HepG2 (cell line): ENCODE measurements around the gene PRKN. TPM values are rescaled to one million over a fixed set of nuclear protein-coding genes. Genes with fewer than 3 reads are reported as not detected.

Experiments used
- E2F1 ChIP-seq: sonication (generic); formaldehyde crosslinking; IDR thresholded peaks from 2 replicates; pipeline ENCODE4 v1.5.0; 2020; ENCODE audit warnings: missing genetic modification reagents
- FLYWCH1 ChIP-seq: sonication (generic); formaldehyde crosslinking; IDR thresholded peaks from 2 replicates; pipeline ENCODE4 v1.8.1; 2023; ENCODE audit warnings: mild to moderate bottlenecking, missing genetic modification reagents
- ZBTB43 ChIP-seq: sonication (generic); formaldehyde crosslinking; conservative IDR thresholded peaks from 2 replicates; pipeline ENCODE4 v1.4.0; 2020; ENCODE audit warnings: missing genetic modification reagents
- ZIK1 ChIP-seq: sonication (generic); formaldehyde crosslinking; IDR thresholded peaks from 2 replicates; pipeline ENCODE4 v1.5.0; 2020; ENCODE audit warnings: mild to moderate bottlenecking, low read depth, missing genetic modification reagents, borderline replicate concordance
- ZUFSP ChIP-seq: sonication (generic); formaldehyde crosslinking; IDR thresholded peaks from 2 replicates; pipeline ENCODE4 v1.9.0; 2021; ENCODE audit warnings: missing genetic modification reagents, mild to moderate bottlenecking, borderline replicate concordance
- polyA plus RNA-seq, 8 experiments: library from polyadenylated mRNA; depleted of rRNA in 3 of 8; stranded (reverse) in 7 of 8; unstranded in 1 of 8; fragments of >200 nt; fragmentation: Illumina TruSeq in 4 of 8; extraction: Trizol in 4 of 8; gene quantifications; 2 replicates each; pipeline versions ENCODE4 v1.2.1 to v1.2.3, GENCODE V29; 2011 to 2016; ENCODE audit warnings: low read depth in 4 of 8, missing spikeins in 1 of 8, mixed read lengths in 1 of 8; ENCODE audit not compliant: insufficient read depth in 1 of 8
- total RNA-seq, 5 experiments: library from RNA; depleted of rRNA; stranded (reverse); fragments of >200 nt; fragmentation: Illumina TruSeq; extraction: Trizol; gene quantifications; 2 replicates each; pipeline ENCODE4 v1.2.3, GENCODE V29; 2016; ENCODE audit warnings: low read depth in 1 of 5
- TF ChIP-seq, protein P1 (sequence below): sonication (generic); formaldehyde crosslinking; IDR thresholded peaks from 2 replicates; pipeline ENCODE4 v1.5.0; 2020; ENCODE audit warnings: mild to moderate bottlenecking, missing genetic modification reagents, moderate library complexity

Gene PRKN
- total and polyA plus RNA-seq, 2 of the 13 experiments (the other 11 are each of a cell fraction or from before 2014, with no cell fraction given), result 0.31 to 0.44 TPM

GRCh38 chr6:162198925-162199324, 528.6 kb downstream of the PRKN start (continued):
- no peak for TF ChIP-seq ZBTB43 (CRISPR knock-in tag)
- TF ChIP-seq ZIK1 (CRISPR knock-in tag), result no peak
- TF ChIP-seq ZUFSP (CRISPR knock-in tag), result no peak
- no peak for TF ChIP-seq FLYWCH1 (CRISPR knock-in tag)
- TF ChIP-seq E2F1, result no peak
- TF ChIP-seq, protein P1, sequence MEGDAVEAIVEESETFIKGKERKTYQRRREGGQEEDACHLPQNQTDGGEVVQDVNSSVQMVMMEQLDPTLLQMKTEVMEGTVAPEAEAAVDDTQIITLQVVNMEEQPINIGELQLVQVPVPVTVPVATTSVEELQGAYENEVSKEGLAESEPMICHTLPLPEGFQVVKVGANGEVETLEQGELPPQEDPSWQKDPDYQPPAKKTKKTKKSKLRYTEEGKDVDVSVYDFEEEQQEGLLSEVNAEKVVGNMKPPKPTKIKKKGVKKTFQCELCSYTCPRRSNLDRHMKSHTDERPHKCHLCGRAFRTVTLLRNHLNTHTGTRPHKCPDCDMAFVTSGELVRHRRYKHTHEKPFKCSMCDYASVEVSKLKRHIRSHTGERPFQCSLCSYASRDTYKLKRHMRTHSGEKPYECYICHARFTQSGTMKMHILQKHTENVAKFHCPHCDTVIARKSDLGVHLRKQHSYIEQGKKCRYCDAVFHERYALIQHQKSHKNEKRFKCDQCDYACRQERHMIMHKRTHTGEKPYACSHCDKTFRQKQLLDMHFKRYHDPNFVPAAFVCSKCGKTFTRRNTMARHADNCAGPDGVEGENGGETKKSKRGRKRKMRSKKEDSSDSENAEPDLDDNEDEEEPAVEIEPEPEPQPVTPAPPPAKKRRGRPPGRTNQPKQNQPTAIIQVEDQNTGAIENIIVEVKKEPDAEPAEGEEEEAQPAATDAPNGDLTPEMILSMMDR (CRISPR knock-in tag), result peak; percentile 34
